Stimulated activated CD4-positive, alpha-beta T cell treated with anti-CD3 and anti-CD28 coated beads, Interleukin-2, amount 100 ng/mL, for 24 hours (primary cell): ENCODE results near the gene KIAA1958.
A peak's percentile ranks its signal among the peaks of the same experiment; 100 is the strongest.

Source experiments
- DNase-seq, 2 donors: peaks; one replicate each; pipeline ENCODE4 v3.0.0-alpha.2; 2020

KIAA1958 gene

GRCh38 chr9:112486221-112487007, at the start of gene KIAA1958:
Gene KIAA1958, plus strand, starts transcription at chr9:112486827. Its CDS starts 87,254 bp downstream, at chr9:112574081.
- peak; percentile 83 to 89 for DNase-seq

- no peak for DNase-seq
These were observed 49.2 kb upstream of the KIAA1958 start for GRCh38 chr9:112437406-112437805.

- no peak for DNase-seq
These were observed 47.5 kb upstream of the KIAA1958 start for GRCh38 chr9:112439171-112439570.

GRCh38 chr9:112439825-112440224, 46.8 kb upstream of the KIAA1958 start:
- no peak for DNase-seq

- peak; percentile 3 to 18 for DNase-seq
These were observed 43.4 kb upstream of the KIAA1958 start for GRCh38 chr9:112443200-112443599.

GRCh38 chr9:112443636-112444035, 43.0 kb upstream of the KIAA1958 start:
- no peak for DNase-seq

- no peak for DNase-seq
These were observed 41.4 kb upstream of the KIAA1958 start for GRCh38 chr9:112445196-112445595.

- DNase-seq = no peak
These were observed 40.5 kb upstream of the KIAA1958 start for GRCh38 chr9:112446080-112446479.

GRCh38 chr9:112446526-112446925, 40.1 kb upstream of the KIAA1958 start:
- no peak for DNase-seq

- DNase-seq = no peak
These were observed 39.3 kb upstream of the KIAA1958 start for GRCh38 chr9:112447283-112447761.

- no peak for DNase-seq
These were observed 23.8 kb upstream of the KIAA1958 start for GRCh38 chr9:112462855-112463254.

GRCh38 chr9:112465352-112465751, 21.3 kb upstream of the KIAA1958 start:
- DNase-seq = no peak

- DNase-seq = no peak
These were observed 13.6 kb upstream of the KIAA1958 start for GRCh38 chr9:112472996-112473395.

GRCh38 chr9:112473986-112474385, 12.6 kb upstream of the KIAA1958 start:
- DNase-seq = no peak

- DNase-seq = no peak
These were observed 11.3 kb upstream of the KIAA1958 start for GRCh38 chr9:112475318-112475717.

- DNase-seq = no peak
These were observed 9.3 kb upstream of the KIAA1958 start for GRCh38 chr9:112477330-112477729.

- no peak for DNase-seq
These were observed 7.4 kb upstream of the KIAA1958 start for GRCh38 chr9:112479221-112479620.

- DNase-seq = no peak
These were observed 2.0 kb upstream of the KIAA1958 start for GRCh38 chr9:112484607-112485006.

- no peak for DNase-seq
These were observed 1.1 kb upstream of the KIAA1958 start for GRCh38 chr9:112485574-112485973.

GRCh38 chr9:112487008-112487798, 576 bp downstream of the KIAA1958 start:
- DNase-seq = peak; percentile 57 to 64

GRCh38 chr9:112487799-112488340, 1.2 kb downstream of the KIAA1958 start:
- no peak for DNase-seq

- DNase-seq = no peak
These were observed 2.5 kb downstream of the KIAA1958 start for GRCh38 chr9:112489039-112489546.
